Muscle of leg (tissue), 11 donors: ENCODE data around the gene FCHSD2. TPM values are rescaled to one million over a fixed set of nuclear protein-coding genes. Genes with fewer than 3 reads are reported as not detected.
"Not testable (repeated sequence)": the region's sequence is repeated elsewhere in the genome, so short reads cannot be mapped to it uniquely, and the experiment has no call there.

ENCODE experiments used
- DNase-seq: peaks from one replicate; pipeline ENCODE4 v3.0.0; 2013
- H3K27ac ChIP-seq: one replicate; pipeline ENCODE4 v1.5.1; 2013; ENCODE audit warnings: mild to moderate bottlenecking, low read length, control low read depth
- H3K27me3 ChIP-seq: one replicate; pipeline ENCODE4 v1.6.1; 2013; ENCODE audit warnings: low read length; ENCODE audit not compliant: control insufficient read depth, insufficient read depth
- H3K36me3 ChIP-seq: one replicate; pipeline ENCODE4 v1.6.1; 2013; ENCODE audit warnings: low read length; ENCODE audit not compliant: control insufficient read depth, insufficient read depth
- H3K4me1 ChIP-seq: one replicate; pipeline ENCODE4 v1.6.1; 2013; ENCODE audit warnings: low read length; ENCODE audit not compliant: control insufficient read depth, insufficient read depth
- H3K4me3 ChIP-seq: one replicate; pipeline ENCODE4 v1.5.1; 2013; ENCODE audit warnings: low read length, control low read depth
- H3K9me3 ChIP-seq: replicated peaks from 2 replicates; pipeline ENCODE4 v1.6.1; 2013; ENCODE audit warnings: low read depth, low read length; ENCODE audit not compliant: control insufficient read depth
- WGBS: methylation state at CpG from one replicate; pipeline ENCODE4 v1.1.5; 2013; ENCODE audit warnings: missing lambda C conversion rate; ENCODE audit not compliant: insufficient coverage; 5-methylcytosine and 5-hydroxymethylcytosine counted together
- polyA plus RNA-seq, 8 donors: library from polyadenylated mRNA; unstranded; fragments of 120-200 nt; gene quantifications; one replicate each; pipeline versions ENCODE4 v1.2.1 to v1.2.3, GENCODE V29; 2013; ENCODE audit warnings: inconsistent platforms in 1 of 8, low replicate concordance in 1 of 8; ENCODE audit not compliant: insufficient read length in 8 of 8, insufficient read depth in 1 of 8
- total RNA-seq: library from RNA; stranded (reverse); fragments of 120-200 nt; gene quantifications from one replicate; pipeline ENCODE4 v1.2.4, GENCODE V29; 2013

The FCHSD2 gene
- total and polyA plus RNA-seq, 9 donors, result 13.7 to 29.3 (median 24.2) TPM

- H3K4me1 ChIP-seq, result no peaks in the 10 kb centered on the region
- WGBS, result no CpG with 5 or more reads among the region's 1 CpG
- DNase-seq, result no peak
- no peaks in the 10 kb centered on the region for H3K27me3 ChIP-seq
- peaks cover 2% of the 10 kb centered on the region for H3K36me3 ChIP-seq
- H3K27ac ChIP-seq, result no peak overlapping the region
- no peaks in the 10 kb centered on the region for H3K9me3 ChIP-seq
- no peak overlapping the region for H3K4me3 ChIP-seq
Observed at GRCh38 chr11:73034777-73035176, 107.3 kb downstream of the FCHSD2 start.

GRCh38 chr11:73034331-73034730, 107.8 kb downstream of the FCHSD2 start:
- H3K27ac ChIP-seq, result no peak overlapping the region
- H3K9me3 ChIP-seq, result no peaks in the 10 kb centered on the region
- H3K4me3 ChIP-seq, result no peak overlapping the region
- peaks cover 2% of the 10 kb centered on the region for H3K36me3 ChIP-seq
- H3K27me3 ChIP-seq, result no peaks in the 10 kb centered on the region
- 30% methylated on average over 2 of the region's 3 CpGs for WGBS
- DNase-seq, result no peak
- H3K4me1 ChIP-seq, result peaks cover 2% of the 10 kb centered on the region

GRCh38 chr11:73030130-73030529, 112.0 kb downstream of the FCHSD2 start:
- no peak for DNase-seq
- no peak overlapping the region for H3K27ac ChIP-seq
- H3K27me3 ChIP-seq, result no peaks in the 10 kb centered on the region
- H3K36me3 ChIP-seq, result peaks cover 5% of the 10 kb centered on the region
- peaks cover 3% of the 10 kb centered on the region for H3K4me1 ChIP-seq
- WGBS, result no CpG with 5 or more reads among the region's 3 CpGs
- peaks cover 16% of the 10 kb centered on the region for H3K9me3 ChIP-seq
- H3K4me3 ChIP-seq, result no peak overlapping the region

- H3K9me3 ChIP-seq, result peaks cover 23% of the 10 kb centered on the region
- H3K4me3 ChIP-seq, result no peak overlapping the region
- no peak for DNase-seq
- no peak overlapping the region for H3K27ac ChIP-seq
- H3K27me3 ChIP-seq, result no peaks in the 10 kb centered on the region
- peaks cover 3% of the 10 kb centered on the region for H3K4me1 ChIP-seq
- WGBS, result no CpG with 5 or more reads among the region's 2 CpGs
- peaks cover 4% of the 10 kb centered on the region for H3K36me3 ChIP-seq
Observed at GRCh38 chr11:73029403-73029802, 112.7 kb downstream of the FCHSD2 start.

DNA sequence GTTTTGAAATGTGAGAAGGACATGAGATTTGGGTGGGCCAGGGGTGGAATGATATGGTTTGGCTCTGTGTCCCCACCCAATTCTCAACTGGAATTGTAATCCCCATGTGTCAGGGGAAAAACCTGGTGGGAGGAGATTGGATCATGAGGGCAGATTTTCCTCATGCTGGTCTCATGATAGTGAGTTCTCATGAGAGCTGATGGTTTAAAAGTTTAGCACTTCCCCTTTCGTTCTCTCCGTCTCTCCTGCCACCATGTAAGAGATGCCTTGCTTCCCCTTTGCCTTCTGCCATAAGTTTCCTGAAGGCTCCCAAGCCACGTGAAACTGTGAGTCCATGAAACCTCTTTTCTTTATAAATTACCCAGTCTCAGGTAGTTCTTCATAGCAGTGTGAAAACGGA, 113.5 kb downstream of the FCHSD2 start:
- no peak overlapping the region for H3K4me3 ChIP-seq
- H3K27ac ChIP-seq, result peak overlapping the region; percentile 17
- peaks cover 4% of the 10 kb centered on the region for H3K36me3 ChIP-seq
- H3K4me1 ChIP-seq, result peaks cover 3% of the 10 kb centered on the region
- H3K9me3 ChIP-seq, result peaks cover 30% of the 10 kb centered on the region
- DNase-seq, result peak; percentile 50
- no peaks in the 10 kb centered on the region for H3K27me3 ChIP-seq
- WGBS, result no CpG with 5 or more reads among the region's 4 CpGs

GRCh38 chr11:73027840-73028239, 114.3 kb downstream of the FCHSD2 start:
- 100% methylated on average over 1 of the region's 2 CpGs for WGBS
- H3K4me3 ChIP-seq, DNase-seq, H3K27me3 ChIP-seq, H3K36me3 ChIP-seq, H3K4me1 ChIP-seq: not testable (repeated sequence)
- Histone ChIP-seq H3K9me3 (peaks cover 30% of the 10 kb centered on the region), H3K27ac (peak overlapping the region; percentile 17)

DNA sequence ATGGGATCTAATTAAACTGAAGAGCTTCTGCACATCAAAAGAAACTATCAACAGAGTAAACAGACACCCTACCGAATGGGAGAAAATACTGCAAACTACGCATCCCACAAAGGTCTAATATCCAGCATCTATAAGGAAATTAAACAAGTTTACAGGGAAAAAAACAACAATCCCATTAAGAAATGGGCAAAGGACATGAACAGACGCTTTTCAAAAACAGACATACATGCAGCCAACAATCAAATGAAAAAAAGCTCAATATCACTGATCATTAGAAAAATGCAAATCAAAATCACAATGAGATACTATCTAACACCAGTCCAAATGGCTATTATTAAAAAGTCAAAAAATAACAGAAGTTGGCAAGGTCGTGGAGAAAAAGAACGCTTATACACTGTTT, 117.5 kb downstream of the FCHSD2 start:
- peaks cover 3% of the 10 kb centered on the region for H3K4me1 ChIP-seq
- no peak overlapping the region for H3K27ac ChIP-seq
- WGBS, result 100% methylated on average over 1 of the region's 5 CpGs
- DNase-seq, result no peak
- H3K9me3 ChIP-seq, result peaks cover 34% of the 10 kb centered on the region
- peaks cover 4% of the 10 kb centered on the region for H3K36me3 ChIP-seq
- no peak overlapping the region for H3K4me3 ChIP-seq
- H3K27me3 ChIP-seq, result no peaks in the 10 kb centered on the region

GRCh38 chr11:73019996-73020395, 122.1 kb downstream of the FCHSD2 start:
- Histone ChIP-seq H3K4me1 (no peaks in the 10 kb centered on the region), H3K36me3 (no peaks in the 10 kb centered on the region), H3K27me3 (no peaks in the 10 kb centered on the region), H3K9me3 (peaks cover 17% of the 10 kb centered on the region), H3K27ac (no peak overlapping the region), H3K4me3 (no peak overlapping the region)
- WGBS, result no CpG with 5 or more reads among the region's 1 CpG
- DNase-seq, result no peak

DNA sequence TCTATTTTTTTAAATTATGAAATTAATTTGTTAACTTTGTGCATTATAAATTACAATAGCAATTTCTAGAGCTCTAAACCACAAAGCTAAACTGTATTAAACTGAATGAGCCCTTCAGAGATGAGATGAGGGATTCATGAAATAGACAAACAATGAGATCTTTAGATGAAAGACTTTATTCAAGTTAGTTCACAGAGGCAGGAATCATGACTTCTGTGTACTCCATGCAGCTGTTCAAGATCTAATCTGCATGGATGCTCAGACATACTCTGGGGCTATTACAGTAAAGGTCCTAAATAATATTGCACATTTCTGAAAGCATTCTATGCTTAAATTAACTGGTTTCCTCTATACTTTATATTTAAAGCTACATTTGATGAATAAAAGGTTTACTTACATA, 122.7 kb downstream of the FCHSD2 start:
- peak; percentile 33 for DNase-seq
- Histone ChIP-seq H3K4me3 (no peak overlapping the region), H3K36me3 (no peaks in the 10 kb centered on the region), H3K27ac (no peak overlapping the region), H3K27me3 (no peaks in the 10 kb centered on the region), H3K4me1 (no peaks in the 10 kb centered on the region), H3K9me3 (peaks cover 11% of the 10 kb centered on the region)

DNA sequence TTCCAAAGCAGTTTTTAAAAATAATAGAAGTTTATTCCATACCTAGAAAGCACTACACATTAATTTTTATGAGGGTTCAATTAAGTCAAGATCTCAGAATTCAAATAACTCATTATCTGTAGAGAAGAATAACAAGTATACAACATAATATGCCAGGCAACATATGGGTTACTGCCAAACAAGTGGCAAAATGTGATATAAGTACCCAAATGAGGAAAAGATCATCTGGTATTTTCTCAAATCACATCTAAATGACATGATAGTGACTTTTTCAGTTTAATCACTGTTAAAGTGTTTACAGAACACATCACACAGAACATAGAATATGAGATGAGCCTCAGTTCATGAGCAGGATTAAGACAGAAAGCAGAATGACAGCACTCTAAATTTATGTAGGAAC, 123.3 kb downstream of the FCHSD2 start:
- peaks cover 6% of the 10 kb centered on the region for H3K9me3 ChIP-seq
- H3K4me3 ChIP-seq, result no peak overlapping the region
- H3K36me3 ChIP-seq, result no peaks in the 10 kb centered on the region
- DNase-seq, result no peak
- H3K27me3 ChIP-seq, result no peaks in the 10 kb centered on the region
- no peaks in the 10 kb centered on the region for H3K4me1 ChIP-seq
- no peak overlapping the region for H3K27ac ChIP-seq

DNA sequence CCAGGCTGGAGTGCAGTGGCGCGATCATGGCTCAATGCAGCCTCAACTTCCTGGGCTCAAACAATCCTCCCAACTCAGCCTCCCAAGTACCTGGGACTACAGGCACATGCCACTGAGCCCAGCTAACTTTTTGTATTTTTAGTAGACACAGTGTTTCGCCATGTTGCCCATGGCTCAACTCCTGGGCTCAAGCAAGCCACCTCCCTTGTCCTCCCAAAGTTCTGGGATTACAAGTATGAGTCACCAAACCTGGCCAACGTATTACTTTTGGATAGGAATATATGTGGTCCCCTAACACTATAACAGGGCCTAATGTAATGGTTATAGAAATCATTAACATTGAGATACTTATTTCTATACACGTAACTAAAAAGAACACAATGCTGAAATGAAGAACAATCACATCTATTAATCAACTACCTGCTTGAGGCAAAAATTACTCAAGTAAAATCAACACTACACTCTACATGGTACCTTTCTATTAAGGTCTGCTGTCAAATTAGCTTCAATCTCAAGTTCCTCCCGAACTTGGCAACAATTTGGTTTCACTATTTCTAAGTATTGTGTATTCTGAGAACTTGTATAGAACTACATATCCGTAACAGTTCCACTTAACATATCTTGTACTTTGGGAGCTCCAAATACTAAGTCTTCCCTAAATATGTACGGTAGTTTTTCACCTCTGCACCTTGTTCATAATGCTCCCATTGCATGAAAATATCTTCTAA, 124.9 kb downstream of the FCHSD2 start:
- Histone ChIP-seq H3K9me3 (peaks cover 4% of the 10 kb centered on the region), H3K27me3 (no peaks in the 10 kb centered on the region), H3K4me3 (no peak overlapping the region), H3K36me3 (no peaks in the 10 kb centered on the region), H3K27ac (no peak overlapping the region), H3K4me1 (no peaks in the 10 kb centered on the region)
- WGBS, result 100% methylated on average over 3 of the region's 8 CpGs
- DNase-seq, result no peak
